HepG2 (cell line): ENCODE data around the gene NRG3. TPM values are rescaled to one million over a fixed set of nuclear protein-coding genes. Genes with fewer than 3 reads are reported as not detected.

Source experiments
- ATAC-seq: fragments of 200-7000 bp; cut with Tn5 transposase; 3 replicates; pipeline ENCODE4 v1.9.1; 2020; ENCODE audit warnings: mild to moderate bottlenecking, moderate library complexity
- BruUV-seq: library from RNA; stranded (reverse); fragments of 400-500 nt; replicated peaks from 2 replicates; lab custom pipeline; 2021; lab: Mats Ljungman, UMichigan
- CTCF ChIA-PET: fragments of 300-600 bp; formaldehyde crosslinking; extraction: SDS; loops from one replicate; lab custom pipeline; 2021; ENCODE audit warnings: low total read pairs, inconsistent platforms, low intra/inter-chr PET ratio; lab: Yijun Ruan, JAX
- POLR2A ChIA-PET: fragments of 350-600 bp; sonication (Branson Sonifier 250); formaldehyde crosslinking; loops from one replicate; lab custom pipeline; 2020; ENCODE audit warnings: antibody characterized with exemption, inconsistent platforms; lab: Yijun Ruan, JAX
- DNase-seq: peaks from one replicate; pipeline ENCODE4 v3.0.0-alpha.2; 2015; ENCODE audit warnings: low spot score
- FAIRE-seq: peaks from 3 replicates; lab custom pipeline; 2011; peaks lifted over from hg19 to GRCh38; lab: Jason Lieb, UNC
- H2AFZ ChIP-seq: one replicate; pipeline ENCODE4 v1.6.1; 2011; ENCODE audit warnings: low read length, inconsistent platforms
- H3K27ac ChIP-seq: fragments of 300-600 bp; 3 replicates; pipeline ENCODE4 v1.8.0; 2011; ENCODE audit warnings: mixed run types, mild to moderate bottlenecking, mixed read lengths, low read length, inconsistent platforms; ENCODE audit not compliant: insufficient read depth; ENCODE audit errors: extremely low read length
- H3K27me3 ChIP-seq, 2 experiments: fragments of 200-600 bp in 1 of 2; 2 replicates in 1 of 2; 3 replicates in 1 of 2; pipeline versions ENCODE4 v1.6.0 to v1.8.0; 2011; ENCODE audit warnings: low read length in 2 of 2, mild to moderate bottlenecking in 2 of 2, moderate library complexity in 2 of 2, inconsistent platforms in 1 of 2; ENCODE audit not compliant: insufficient read depth in 2 of 2, control insufficient read depth in 1 of 2
- H3K36me3 ChIP-seq, 2 experiments: fragments of 200-600 bp in 1 of 2; replicated peaks in 1 of 2; 2 replicates in 1 of 2; 3 replicates in 1 of 2; pipeline versions ENCODE4 v1.5.1 to v1.8.0; 2011; ENCODE audit warnings: low read length in 2 of 2, inconsistent platforms in 1 of 2; ENCODE audit not compliant: insufficient read depth in 2 of 2, control insufficient read depth in 1 of 2
- H3K4me1 ChIP-seq: 2 replicates; pipeline ENCODE4 v1.5.1; 2012; ENCODE audit warnings: low read length, inconsistent platforms; ENCODE audit not compliant: insufficient read depth
- H3K4me2 ChIP-seq: 2 replicates; pipeline ENCODE4 v1.6.0; 2011; ENCODE audit warnings: low read depth, low read length, inconsistent platforms
- H3K4me3 ChIP-seq, 3 experiments: fragments of 200-600 bp in 1 of 3; sonication (generic), shearing (Covaris generic) in 1 of 3; replicated peaks in 1 of 3; 2 replicates each; pipeline ENCODE4 v1.5.1; 2011 to 2016; ENCODE audit warnings: low read length in 3 of 3, inconsistent platforms in 2 of 3, low read depth in 2 of 3, mild to moderate bottlenecking in 2 of 3, control low read depth in 1 of 3, mixed read lengths in 1 of 3; ENCODE audit not compliant: insufficient read depth in 1 of 3
- H3K79me2 ChIP-seq: one replicate; pipeline ENCODE4 v1.6.1; 2011; ENCODE audit warnings: low read length, inconsistent platforms; ENCODE audit not compliant: insufficient read depth
- H3K9ac ChIP-seq: 2 replicates; pipeline ENCODE4 v1.6.0; 2011; ENCODE audit warnings: mild to moderate bottlenecking, low read depth, low read length, inconsistent platforms; ENCODE audit not compliant: insufficient read depth
- H3K9me3 ChIP-seq: 2 replicates; pipeline ENCODE4 v1.5.1; 2012; ENCODE audit warnings: mild to moderate bottlenecking, low read length
- H4K20me1 ChIP-seq: 2 replicates; pipeline ENCODE4 v1.6.0; 2011; ENCODE audit warnings: inconsistent platforms, mild to moderate bottlenecking, low read length, moderate library complexity; ENCODE audit not compliant: insufficient read depth
- GPN1 ChIP-seq: sonication (generic); formaldehyde crosslinking; IDR thresholded peaks from 2 replicates; pipeline ENCODE4 v1.5.1; 2020; ENCODE audit warnings: missing genetic modification reagents, borderline replicate concordance
- HDAC6 ChIP-seq: fragments of 200-600 bp; sonication (generic); IDR thresholded peaks from 2 replicates; pipeline ENCODE4 v1.7.0; 2017; ENCODE audit warnings: mild to moderate bottlenecking, antibody characterized with exemption, low read length, low read depth
- ZNF12 ChIP-seq: sonication (generic); formaldehyde crosslinking; IDR thresholded peaks from 2 replicates; pipeline ENCODE4 v1.5.0; 2020; ENCODE audit warnings: missing genetic modification reagents
- ZNF382 ChIP-seq: sonication (generic); formaldehyde crosslinking; IDR thresholded peaks from 2 replicates; pipeline ENCODE4 v1.5.0; 2020; ENCODE audit warnings: missing genetic modification reagents, mild to moderate bottlenecking, borderline replicate concordance
- ZNF564 ChIP-seq: sonication (generic); formaldehyde crosslinking; IDR thresholded peaks from 2 replicates; pipeline ENCODE4 v1.8.1; 2023; ENCODE audit warnings: mild to moderate bottlenecking, missing genetic modification reagents
- in situ Hi-C: cut with HindIII; loops from 2 replicates; pipeline ENCODE4 v1.10.0; 2017; ENCODE audit warnings: low pct_unique_long_range_greater_than_20kb; ENCODE audit not compliant: extremely low pct_ligation_motif_present
- intact Hi-C: fragments of 100-400 bp; cut with micrococcal nuclease; formaldehyde crosslinking; loops from one replicate; pipeline ENCODE4 v1.10.0; 2022; ENCODE audit not compliant: unreplicated experiment
- polyA plus RNA-seq, 8 experiments: library from polyadenylated mRNA; depleted of rRNA in 3 of 8; stranded (reverse) in 7 of 8; unstranded in 1 of 8; fragments of >200 nt; fragmentation: Illumina TruSeq in 4 of 8; extraction: Trizol in 4 of 8; gene quantifications; 2 replicates each; pipeline versions ENCODE4 v1.2.1 to v1.2.3, GENCODE V29; 2011 to 2016; ENCODE audit warnings: low read depth in 4 of 8, missing spikeins in 1 of 8, mixed read lengths in 1 of 8; ENCODE audit not compliant: insufficient read depth in 1 of 8
- total RNA-seq, 5 experiments: library from RNA; depleted of rRNA; stranded (reverse); fragments of >200 nt; fragmentation: Illumina TruSeq; extraction: Trizol; gene quantifications; 2 replicates each; pipeline ENCODE4 v1.2.3, GENCODE V29; 2016; ENCODE audit warnings: low read depth in 1 of 5
- TF ChIP-seq, protein P1 (sequence below), 2 experiments: IDR thresholded peaks; 2 replicates each; pipeline ENCODE4 v1.6.1; 2011 to 2012; ENCODE audit warnings: low read length in 2 of 2, borderline replicate concordance in 1 of 2, low read depth in 1 of 2, mild to moderate bottlenecking in 1 of 2, moderate library complexity in 1 of 2

The NRG3 gene
- total and polyA plus RNA-seq, 2 of the 13 experiments (the other 11 are each of a cell fraction or from before 2014, with no cell fraction given) = not detected

DNA sequence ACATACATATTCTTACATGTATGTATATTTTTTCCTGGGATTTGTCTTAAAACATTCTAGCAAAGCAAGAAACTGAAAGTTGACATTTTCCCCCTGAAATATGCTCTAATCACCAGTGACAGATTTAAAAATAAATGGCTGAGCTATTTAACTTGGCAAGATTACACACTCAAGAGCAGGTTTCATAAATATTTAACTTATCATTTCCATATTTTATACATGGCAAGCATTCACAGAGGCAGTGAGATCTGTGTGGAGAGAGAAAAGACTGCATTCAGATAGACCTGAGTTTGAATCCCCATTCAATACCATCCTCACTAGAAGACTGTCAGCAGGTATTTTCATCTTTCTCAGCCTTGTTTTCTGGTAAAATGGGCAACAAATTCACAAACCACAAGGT is 1043.0 kb downstream of the NRG3 start:
- H3K4me3 ChIP-seq = no peak overlapping the region
- BruUV-seq = no TSS peak
- intact Hi-C loops (no loop called here), in situ Hi-C loops (no loop called here)
- no peaks in the 10 kb centered on the region for H4K20me1 ChIP-seq
- no peak overlapping the region for H3K27ac ChIP-seq
- ATAC-seq (no peak), DNase-seq (no peak), FAIRE-seq (no peak)
- H3K9me3 ChIP-seq = peaks cover 83% of the 10 kb centered on the region
- H3K79me2 ChIP-seq = no peaks in the 10 kb centered on the region
- no peak overlapping the region for H2AFZ ChIP-seq
- ChIA-PET CTCF (no interaction called here), POLR2A (no interaction called here)
- no peaks in the 10 kb centered on the region for H3K36me3 ChIP-seq
- H3K4me1 ChIP-seq = no peaks in the 10 kb centered on the region
- no peak overlapping the region for H3K9ac ChIP-seq
- H3K4me2 ChIP-seq = no peak overlapping the region
- no peaks in the 10 kb centered on the region; a peak in 1 of 5 replicates for H3K27me3 ChIP-seq
- TF ChIP-seq HDAC6 (no peak), ZNF564 (CRISPR knock-in tag) (no peak), ZNF382 (CRISPR knock-in tag) (no peak), ZNF12 (CRISPR knock-in tag) (no peak), GPN1 (no peak)
- TF ChIP-seq, protein P1, sequence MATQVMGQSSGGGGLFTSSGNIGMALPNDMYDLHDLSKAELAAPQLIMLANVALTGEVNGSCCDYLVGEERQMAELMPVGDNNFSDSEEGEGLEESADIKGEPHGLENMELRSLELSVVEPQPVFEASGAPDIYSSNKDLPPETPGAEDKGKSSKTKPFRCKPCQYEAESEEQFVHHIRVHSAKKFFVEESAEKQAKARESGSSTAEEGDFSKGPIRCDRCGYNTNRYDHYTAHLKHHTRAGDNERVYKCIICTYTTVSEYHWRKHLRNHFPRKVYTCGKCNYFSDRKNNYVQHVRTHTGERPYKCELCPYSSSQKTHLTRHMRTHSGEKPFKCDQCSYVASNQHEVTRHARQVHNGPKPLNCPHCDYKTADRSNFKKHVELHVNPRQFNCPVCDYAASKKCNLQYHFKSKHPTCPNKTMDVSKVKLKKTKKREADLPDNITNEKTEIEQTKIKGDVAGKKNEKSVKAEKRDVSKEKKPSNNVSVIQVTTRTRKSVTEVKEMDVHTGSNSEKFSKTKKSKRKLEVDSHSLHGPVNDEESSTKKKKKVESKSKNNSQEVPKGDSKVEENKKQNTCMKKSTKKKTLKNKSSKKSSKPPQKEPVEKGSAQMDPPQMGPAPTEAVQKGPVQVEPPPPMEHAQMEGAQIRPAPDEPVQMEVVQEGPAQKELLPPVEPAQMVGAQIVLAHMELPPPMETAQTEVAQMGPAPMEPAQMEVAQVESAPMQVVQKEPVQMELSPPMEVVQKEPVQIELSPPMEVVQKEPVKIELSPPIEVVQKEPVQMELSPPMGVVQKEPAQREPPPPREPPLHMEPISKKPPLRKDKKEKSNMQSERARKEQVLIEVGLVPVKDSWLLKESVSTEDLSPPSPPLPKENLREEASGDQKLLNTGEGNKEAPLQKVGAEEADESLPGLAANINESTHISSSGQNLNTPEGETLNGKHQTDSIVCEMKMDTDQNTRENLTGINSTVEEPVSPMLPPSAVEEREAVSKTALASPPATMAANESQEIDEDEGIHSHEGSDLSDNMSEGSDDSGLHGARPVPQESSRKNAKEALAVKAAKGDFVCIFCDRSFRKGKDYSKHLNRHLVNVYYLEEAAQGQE (IDR thresholded peaks at IDR 0.05; ENCODE audit: borderline replicate concordance in 1 of 2, low read depth in 1 of 2, low read length in 2 of 2) = no peak
